ENCODE measurements around the gene CCT3. TPM values are rescaled to one million over a fixed set of nuclear protein-coding genes. Genes with fewer than 3 reads are reported as not detected.

The CCT3 gene
- total RNA-seq, 1 experiment from 2014 or later = 451 TPM

DNA sequence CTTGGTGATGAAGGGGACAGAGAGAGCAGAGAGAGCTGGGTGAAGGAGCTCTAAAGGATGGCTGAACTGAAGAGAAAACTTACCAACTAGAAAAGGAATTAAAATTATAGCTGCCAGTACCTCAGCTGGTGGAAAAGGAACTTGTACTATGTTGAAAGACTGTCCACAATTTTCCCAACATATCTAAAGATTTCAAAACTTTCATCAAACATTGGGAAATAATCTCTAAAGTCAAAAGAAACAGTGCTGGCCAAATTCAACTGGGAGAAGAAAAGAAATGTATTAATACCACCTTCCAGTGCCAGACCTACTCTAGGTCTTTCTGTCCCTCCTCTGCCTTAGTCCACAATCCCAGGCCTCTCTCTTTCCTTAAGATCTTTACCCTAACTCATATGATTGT, 61.6 kb downstream of the CCT3 start:
- POLR2A ChIA-PET = no interaction called here
- no TSS peak for BruUV-seq (replicated peaks)
- CTCF ChIA-PET = no interaction called here
- no peak for TF ChIP-seq TCF7L2 (IDR thresholded peaks at IDR 0.05; ENCODE audit: low read depth, low read length)
- Histone ChIP-seq H3K27ac (ENCODE audit: low read length) (no peak overlapping the region), H3K9me3 (ENCODE audit: control insufficient read depth, insufficient read depth, low read depth, low read length) (no peaks in the 10 kb centered on the region), H3K27me3 (ENCODE audit: control insufficient read depth, insufficient read depth, low read length) (no peaks in the 10 kb centered on the region), H3K36me3 (ENCODE audit: control insufficient read depth, insufficient read depth, low read length) (peaks cover 36% of the 10 kb centered on the region), H3K4me1 (ENCODE audit: control insufficient read depth, insufficient read depth, low read length) (peaks cover 9% of the 10 kb centered on the region), H3K4me3 (ENCODE audit: low read depth in 2 of 2, low read length in 2 of 2) (no peak overlapping the region)
- no peak for ATAC-seq
- in situ Hi-C loops (cut with HindIII; ENCODE audit: low pct_unique_long_range_greater_than_20kb, low sequenced_read_pairs) (no loop called here), intact Hi-C loops (cut with micrococcal nuclease; ENCODE audit: unreplicated experiment) (no loop called here)
- no peak for DNase-seq (ENCODE audit: low read depth, low spot score)

DNA sequence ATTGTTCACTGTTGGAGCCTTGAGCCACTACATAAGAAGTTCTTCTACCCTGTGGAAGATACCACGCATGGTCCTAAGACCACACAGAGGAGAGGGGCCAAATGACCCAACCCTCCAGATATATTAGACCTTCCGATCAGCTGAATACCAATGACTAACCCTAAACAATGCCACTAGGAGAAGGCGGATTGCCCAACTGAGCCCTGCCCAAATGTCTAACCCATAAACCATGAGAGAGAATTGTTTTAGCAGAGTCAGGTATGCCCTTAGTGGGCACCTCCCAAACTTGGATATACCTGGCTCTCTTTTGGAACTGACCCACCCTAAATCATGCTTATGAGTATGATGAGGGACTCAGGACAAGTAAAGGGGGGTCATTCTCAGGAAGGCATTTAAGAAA, 67.8 kb downstream of the CCT3 start:
- no TSS peak for BruUV-seq (replicated peaks)
- POLR2A ChIA-PET = interaction anchor here (0.7 to 1.2 kb wide), 2 partner anchors 12 to 22 kb away, joined by 6 to 12 read pairs; partner anchors contain the start of genes PAQR6 and SMG5
- no peaks in the 10 kb centered on the region for H3K27me3 ChIP-seq (ENCODE audit: control insufficient read depth, insufficient read depth, low read length)
- ATAC-seq (no peak), DNase-seq (ENCODE audit: low read depth, low spot score) (no peak)
- no peaks in the 10 kb centered on the region for H3K9me3 ChIP-seq (ENCODE audit: control insufficient read depth, insufficient read depth, low read depth, low read length)
- intact Hi-C loops (cut with micrococcal nuclease; ENCODE audit: unreplicated experiment) = no loop called here
- in situ Hi-C loops (cut with HindIII; ENCODE audit: low pct_unique_long_range_greater_than_20kb, low sequenced_read_pairs) = no loop called here
- no peak overlapping the region for H3K4me3 ChIP-seq (ENCODE audit: low read depth in 2 of 2, low read length in 2 of 2)
- H3K27ac ChIP-seq (ENCODE audit: low read length) = no peak overlapping the region
- peaks cover 42% of the 10 kb centered on the region for H3K36me3 ChIP-seq (ENCODE audit: control insufficient read depth, insufficient read depth, low read length)
- no peaks in the 10 kb centered on the region for H3K4me1 ChIP-seq (ENCODE audit: control insufficient read depth, insufficient read depth, low read length)
- CTCF ChIA-PET = no interaction called here
- no peak for TF ChIP-seq TCF7L2 (IDR thresholded peaks at IDR 0.05; ENCODE audit: low read depth, low read length)
- TF ChIP-seq, protein P1, sequence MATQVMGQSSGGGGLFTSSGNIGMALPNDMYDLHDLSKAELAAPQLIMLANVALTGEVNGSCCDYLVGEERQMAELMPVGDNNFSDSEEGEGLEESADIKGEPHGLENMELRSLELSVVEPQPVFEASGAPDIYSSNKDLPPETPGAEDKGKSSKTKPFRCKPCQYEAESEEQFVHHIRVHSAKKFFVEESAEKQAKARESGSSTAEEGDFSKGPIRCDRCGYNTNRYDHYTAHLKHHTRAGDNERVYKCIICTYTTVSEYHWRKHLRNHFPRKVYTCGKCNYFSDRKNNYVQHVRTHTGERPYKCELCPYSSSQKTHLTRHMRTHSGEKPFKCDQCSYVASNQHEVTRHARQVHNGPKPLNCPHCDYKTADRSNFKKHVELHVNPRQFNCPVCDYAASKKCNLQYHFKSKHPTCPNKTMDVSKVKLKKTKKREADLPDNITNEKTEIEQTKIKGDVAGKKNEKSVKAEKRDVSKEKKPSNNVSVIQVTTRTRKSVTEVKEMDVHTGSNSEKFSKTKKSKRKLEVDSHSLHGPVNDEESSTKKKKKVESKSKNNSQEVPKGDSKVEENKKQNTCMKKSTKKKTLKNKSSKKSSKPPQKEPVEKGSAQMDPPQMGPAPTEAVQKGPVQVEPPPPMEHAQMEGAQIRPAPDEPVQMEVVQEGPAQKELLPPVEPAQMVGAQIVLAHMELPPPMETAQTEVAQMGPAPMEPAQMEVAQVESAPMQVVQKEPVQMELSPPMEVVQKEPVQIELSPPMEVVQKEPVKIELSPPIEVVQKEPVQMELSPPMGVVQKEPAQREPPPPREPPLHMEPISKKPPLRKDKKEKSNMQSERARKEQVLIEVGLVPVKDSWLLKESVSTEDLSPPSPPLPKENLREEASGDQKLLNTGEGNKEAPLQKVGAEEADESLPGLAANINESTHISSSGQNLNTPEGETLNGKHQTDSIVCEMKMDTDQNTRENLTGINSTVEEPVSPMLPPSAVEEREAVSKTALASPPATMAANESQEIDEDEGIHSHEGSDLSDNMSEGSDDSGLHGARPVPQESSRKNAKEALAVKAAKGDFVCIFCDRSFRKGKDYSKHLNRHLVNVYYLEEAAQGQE (IDR thresholded peaks at IDR 0.05; ENCODE audit: insufficient read depth in 1 of 2, low read depth in 2 of 2, low read length in 1 of 2) = no peak
- no peak for TF ChIP-seq POLR2AphosphoS5 (IDR thresholded peaks at IDR 0.05; ENCODE audit: low read depth, low read length)
- no peak for TF ChIP-seq SIN3A (IDR thresholded peaks at IDR 0.05; ENCODE audit: borderline replicate concordance, insufficient read depth, low read depth, low read length)
- TF ChIP-seq, protein P2, sequence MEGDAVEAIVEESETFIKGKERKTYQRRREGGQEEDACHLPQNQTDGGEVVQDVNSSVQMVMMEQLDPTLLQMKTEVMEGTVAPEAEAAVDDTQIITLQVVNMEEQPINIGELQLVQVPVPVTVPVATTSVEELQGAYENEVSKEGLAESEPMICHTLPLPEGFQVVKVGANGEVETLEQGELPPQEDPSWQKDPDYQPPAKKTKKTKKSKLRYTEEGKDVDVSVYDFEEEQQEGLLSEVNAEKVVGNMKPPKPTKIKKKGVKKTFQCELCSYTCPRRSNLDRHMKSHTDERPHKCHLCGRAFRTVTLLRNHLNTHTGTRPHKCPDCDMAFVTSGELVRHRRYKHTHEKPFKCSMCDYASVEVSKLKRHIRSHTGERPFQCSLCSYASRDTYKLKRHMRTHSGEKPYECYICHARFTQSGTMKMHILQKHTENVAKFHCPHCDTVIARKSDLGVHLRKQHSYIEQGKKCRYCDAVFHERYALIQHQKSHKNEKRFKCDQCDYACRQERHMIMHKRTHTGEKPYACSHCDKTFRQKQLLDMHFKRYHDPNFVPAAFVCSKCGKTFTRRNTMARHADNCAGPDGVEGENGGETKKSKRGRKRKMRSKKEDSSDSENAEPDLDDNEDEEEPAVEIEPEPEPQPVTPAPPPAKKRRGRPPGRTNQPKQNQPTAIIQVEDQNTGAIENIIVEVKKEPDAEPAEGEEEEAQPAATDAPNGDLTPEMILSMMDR (IDR thresholded peaks at IDR 0.05) = no peak

DNA sequence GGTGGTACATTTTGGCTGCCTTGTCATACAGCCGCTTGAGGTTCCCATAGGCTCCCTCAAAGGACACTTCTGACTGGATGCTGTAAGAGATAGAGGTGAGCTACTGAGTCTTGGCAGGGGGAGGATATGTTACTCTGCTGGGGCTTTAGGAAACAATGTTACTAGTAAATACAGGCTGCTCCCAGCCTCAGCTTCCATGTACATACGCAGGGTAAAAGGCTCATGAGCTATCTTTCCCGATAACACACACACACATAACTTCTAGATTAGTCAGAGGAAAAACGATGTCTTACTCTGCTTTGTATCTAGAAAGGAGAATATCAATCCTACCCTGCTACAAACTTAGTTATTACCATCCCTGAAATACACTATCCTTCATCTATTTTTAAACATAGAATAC, 69.8 kb downstream of the CCT3 start:
- peaks cover 33% of the 10 kb centered on the region for H3K36me3 ChIP-seq (ENCODE audit: control insufficient read depth, insufficient read depth, low read length)
- H3K27ac ChIP-seq (ENCODE audit: low read length) = no peak overlapping the region
- DNase-seq (ENCODE audit: low read depth, low spot score) = no peak
- intact Hi-C loops (cut with micrococcal nuclease; ENCODE audit: unreplicated experiment) (no loop called here), in situ Hi-C loops (cut with HindIII; ENCODE audit: low pct_unique_long_range_greater_than_20kb, low sequenced_read_pairs) (no loop called here)
- no peak overlapping the region for H3K4me3 ChIP-seq (ENCODE audit: low read depth in 2 of 2, low read length in 2 of 2)
- H3K4me1 ChIP-seq (ENCODE audit: control insufficient read depth, insufficient read depth, low read length) = peaks cover 1% of the 10 kb centered on the region
- ATAC-seq = no peak
- ChIA-PET CTCF (no interaction called here), POLR2A (no interaction called here)
- no peaks in the 10 kb centered on the region for H3K9me3 ChIP-seq (ENCODE audit: control insufficient read depth, insufficient read depth, low read depth, low read length)
- no TSS peak for BruUV-seq (replicated peaks)
- no peaks in the 10 kb centered on the region for H3K27me3 ChIP-seq (ENCODE audit: control insufficient read depth, insufficient read depth, low read length)
- TF ChIP-seq, protein P2 (IDR thresholded peaks at IDR 0.05) = no peak
- TF ChIP-seq SIN3A (IDR thresholded peaks at IDR 0.05; ENCODE audit: borderline replicate concordance, insufficient read depth, low read depth, low read length) = no peak
- TF ChIP-seq, protein P1 (IDR thresholded peaks at IDR 0.05; ENCODE audit: insufficient read depth in 1 of 2, low read depth in 2 of 2, low read length in 1 of 2) = no peak

Data from Panc1 (cell line).